GM12892 (cell line): ENCODE results near the gene SLC4A11.

Experiments used
- POLR2A ChIP-seq: IDR thresholded peaks from 2 replicates; pipeline ENCODE4 v1.6.1; 2011; ENCODE audit warnings: low read depth, low read length, control low read depth
- POLR2AphosphoS5 ChIP-seq: IDR thresholded peaks from 2 replicates; pipeline ENCODE4 v1.6.1; 2011; ENCODE audit warnings: low read depth, low read length, control low read depth

- TF ChIP-seq POLR2AphosphoS5 = no peak
- TF ChIP-seq POLR2A = no peak
Observed at GRCh38 chr20:3245156-3245555, 6.2 kb upstream of the SLC4A11 start.
